D721Med (cell line): ENCODE measurements around the gene NOP16.
A peak's percentile ranks its signal among the peaks of the same experiment; 100 is the strongest.
"Not testable (repeated sequence)": the region's sequence is repeated elsewhere in the genome, so short reads cannot be mapped to it uniquely, and the experiment has no call there.

Experiments
- DNase-seq: peaks from one replicate; pipeline ENCODE4 v3.0.0; 2011; ENCODE audit warnings: low spot score; ENCODE audit not compliant: insufficient read length
- FAIRE-seq: peaks from 2 replicates; lab custom pipeline; 2011; peaks lifted over from hg19 to GRCh38; lab: Jason Lieb, UNC
- TF ChIP-seq, protein P1 (sequence below): IDR thresholded peaks from 2 replicates; pipeline ENCODE4 v1.5.1; 2012; ENCODE audit warnings: mild to moderate bottlenecking, control low read depth; ENCODE audit not compliant: insufficient read depth; ENCODE audit errors: missing control alignments

Gene NOP16

GRCh38 chr5:176410486-176411180, 22.2 kb upstream of the NOP16 start:
- no peak for DNase-seq
- FAIRE-seq, result no peak

GRCh38 chr5:176409765-176410164, 21.4 kb upstream of the NOP16 start:
- DNase-seq (no peak), FAIRE-seq (no peak)
- TF ChIP-seq, protein P1, sequence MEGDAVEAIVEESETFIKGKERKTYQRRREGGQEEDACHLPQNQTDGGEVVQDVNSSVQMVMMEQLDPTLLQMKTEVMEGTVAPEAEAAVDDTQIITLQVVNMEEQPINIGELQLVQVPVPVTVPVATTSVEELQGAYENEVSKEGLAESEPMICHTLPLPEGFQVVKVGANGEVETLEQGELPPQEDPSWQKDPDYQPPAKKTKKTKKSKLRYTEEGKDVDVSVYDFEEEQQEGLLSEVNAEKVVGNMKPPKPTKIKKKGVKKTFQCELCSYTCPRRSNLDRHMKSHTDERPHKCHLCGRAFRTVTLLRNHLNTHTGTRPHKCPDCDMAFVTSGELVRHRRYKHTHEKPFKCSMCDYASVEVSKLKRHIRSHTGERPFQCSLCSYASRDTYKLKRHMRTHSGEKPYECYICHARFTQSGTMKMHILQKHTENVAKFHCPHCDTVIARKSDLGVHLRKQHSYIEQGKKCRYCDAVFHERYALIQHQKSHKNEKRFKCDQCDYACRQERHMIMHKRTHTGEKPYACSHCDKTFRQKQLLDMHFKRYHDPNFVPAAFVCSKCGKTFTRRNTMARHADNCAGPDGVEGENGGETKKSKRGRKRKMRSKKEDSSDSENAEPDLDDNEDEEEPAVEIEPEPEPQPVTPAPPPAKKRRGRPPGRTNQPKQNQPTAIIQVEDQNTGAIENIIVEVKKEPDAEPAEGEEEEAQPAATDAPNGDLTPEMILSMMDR, result no peak

More at GRCh38 chr5:176410486-176411180, 22.2 kb upstream of the NOP16 start:
- TF ChIP-seq, protein P1, result no peak

GRCh38 chr5:176408590-176408989, 20.2 kb upstream of the NOP16 start:
- FAIRE-seq, result no peak

DNA sequence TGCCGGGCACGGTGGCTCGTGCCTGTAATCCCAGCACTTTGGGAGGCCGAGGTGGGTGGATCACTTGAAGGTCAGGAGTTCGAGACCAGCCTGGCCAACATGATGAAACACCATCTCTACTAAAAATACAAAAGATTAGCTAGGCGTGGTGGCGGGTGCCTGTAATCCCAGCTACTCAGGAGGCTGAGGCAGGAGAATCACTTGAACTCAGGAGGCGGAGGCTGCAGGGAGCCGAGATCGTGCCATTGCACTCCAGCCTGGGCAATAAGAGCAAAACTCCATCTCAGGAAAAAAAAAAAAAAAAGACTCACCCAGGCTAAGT, 19.8 kb upstream of the NOP16 start:
- FAIRE-seq, result not testable (repeated sequence)

More at GRCh38 chr5:176408590-176408989, 20.2 kb upstream of the NOP16 start:
- no peak for DNase-seq
- TF ChIP-seq, protein P1, result no peak

DNA sequence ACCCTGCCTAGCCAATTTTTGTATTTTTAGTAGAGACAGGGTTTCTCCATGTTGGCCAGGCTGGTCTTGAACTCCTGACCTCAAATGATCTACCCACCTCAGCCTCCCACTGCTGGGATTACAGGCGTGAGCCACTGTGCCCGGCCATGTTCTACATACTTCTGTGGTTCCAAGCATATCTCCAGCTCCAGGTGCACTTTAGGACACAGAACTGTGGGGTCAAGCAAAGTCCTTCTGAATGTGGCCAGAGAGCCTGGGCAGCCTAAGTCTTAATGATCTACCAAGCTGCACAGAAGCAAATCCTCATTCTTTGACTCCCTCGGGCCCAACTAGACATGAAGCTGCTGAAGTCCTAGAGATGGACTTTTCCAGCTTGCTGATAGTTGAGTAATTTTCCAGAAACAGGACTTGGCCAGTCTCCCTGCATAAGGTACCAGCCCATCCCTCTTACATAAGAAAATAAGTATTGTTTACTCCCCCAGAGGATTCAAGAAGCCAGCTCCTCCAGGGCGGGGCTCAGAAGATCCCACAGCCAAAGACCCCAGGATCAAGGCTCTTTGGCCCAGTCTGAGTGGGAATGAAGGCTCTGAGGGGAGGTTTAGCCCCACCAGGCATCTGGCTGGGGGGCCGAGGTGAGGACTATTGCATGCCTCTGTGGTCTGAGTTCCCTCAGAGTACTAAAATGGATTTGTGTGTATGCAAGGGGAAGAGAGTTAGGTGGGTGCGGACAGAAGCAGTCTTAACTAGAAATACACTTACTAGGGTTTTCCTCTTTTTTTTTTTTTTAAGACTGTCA, 19.3 kb upstream of the NOP16 start:
- TF ChIP-seq, protein P1, result no peak
- FAIRE-seq, result no peak
- DNase-seq, result no peak

More for the DNA sequence above, 19.8 kb upstream of the NOP16 start:
- DNase-seq, result not testable (repeated sequence)

DNA sequence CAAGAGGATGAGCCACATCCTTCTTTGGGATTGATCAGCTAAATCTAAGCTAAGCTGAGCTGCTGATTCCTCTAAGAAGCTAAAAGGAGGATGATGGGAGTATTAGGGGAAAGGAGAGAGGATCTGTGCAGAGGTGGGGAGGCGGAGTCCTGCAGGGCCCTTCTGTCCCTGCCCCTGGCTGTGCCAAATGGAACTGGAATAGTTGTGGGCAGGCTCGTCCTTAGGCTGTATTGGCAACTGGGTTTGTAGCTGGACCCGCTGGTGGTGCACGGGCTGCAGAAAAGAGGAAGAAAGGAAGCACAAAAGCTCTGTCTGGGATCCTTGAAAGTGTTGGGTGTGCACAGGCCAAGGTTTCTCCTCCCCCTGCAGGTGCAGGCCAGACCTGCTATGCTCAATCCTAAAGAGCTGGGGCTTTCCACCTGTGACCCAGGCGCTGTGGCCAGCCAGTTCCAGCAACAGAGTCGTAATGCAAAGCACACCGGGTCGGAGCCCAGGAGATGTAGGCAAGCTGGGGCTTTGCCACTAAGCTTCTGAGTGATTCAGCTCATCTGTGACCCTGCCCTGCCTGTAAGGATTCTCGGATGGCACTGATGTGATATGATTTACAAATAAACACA, 18.1 kb upstream of the NOP16 start:
- DNase-seq (peak; percentile 91), FAIRE-seq (peak; percentile 96)
- TF ChIP-seq, protein P1, result no peak

DNA sequence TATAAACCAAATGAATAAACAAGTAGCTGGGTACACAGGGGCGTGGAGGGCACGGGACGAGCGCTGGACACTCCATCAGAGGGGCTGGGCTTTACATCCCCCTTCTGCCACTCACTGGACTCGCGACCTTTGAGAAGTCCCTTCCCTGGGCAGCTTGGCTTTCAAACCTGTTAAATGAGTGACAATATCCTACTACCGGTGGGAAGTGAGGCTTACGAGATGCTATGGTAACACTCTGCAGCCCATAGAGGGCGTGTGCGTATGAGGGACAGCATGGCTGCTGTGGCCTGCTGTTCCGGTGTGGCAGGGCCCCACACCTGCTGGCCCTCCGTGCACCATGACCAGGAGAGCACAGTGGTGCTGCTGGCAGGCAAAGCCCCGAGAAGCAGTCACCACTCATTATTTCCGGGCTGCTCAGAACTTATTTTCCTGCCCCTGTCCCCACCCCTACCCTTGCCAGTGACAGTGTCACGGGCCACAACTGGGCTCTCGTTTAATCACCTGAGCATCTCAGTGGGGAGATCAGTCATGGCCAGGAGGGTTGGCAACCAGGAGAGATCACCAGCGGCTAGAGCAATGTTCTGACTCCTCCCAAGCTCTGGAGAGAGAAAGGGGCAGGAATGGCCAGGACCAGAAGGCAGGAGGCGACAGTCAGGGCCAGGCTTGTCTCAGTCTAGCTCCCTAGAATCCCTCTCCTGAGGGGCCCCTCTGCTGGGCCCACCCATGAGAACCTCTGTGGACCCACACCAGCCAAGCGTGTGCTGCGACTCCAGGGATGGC, 17.4 kb upstream of the NOP16 start:
- DNase-seq, result no peak
- FAIRE-seq, result no peak

More for the DNA sequence above, 17.4 kb upstream of the NOP16 start:
- TF ChIP-seq, protein P1, result no peak
